Measurements from ENCODE around the gene MRPL42. TPM values are rescaled to one million over a fixed set of nuclear protein-coding genes. Genes with fewer than 3 reads are reported as not detected.
A peak's percentile ranks its signal among the peaks of the same experiment; 100 is the strongest.

The MRPL42 gene
- total and polyA plus RNA-seq, 2 experiments from 2014 or later: 195 to 269 TPM

GRCh38 chr12:93502802-93503623 lies 35.7 kb downstream of the MRPL42 start:
- Histone ChIP-seq H3K36me3 (ENCODE audit: insufficient read depth) (0 out of 2 replicates have a peak, but pooled peaks cover 3% of the 10 kb centered on the region), H2AFZ (no peak overlapping the region), H3K27ac (ENCODE audit: low read depth) (0 out of 2 replicates have a peak overlapping the region, but pooled peaks have one; percentile 1), H4K20me1 (replicated peaks; ENCODE audit: insufficient read depth) (no peaks in the 10 kb centered on the region), H3K27me3 (ENCODE audit: insufficient read depth) (no peaks in the 10 kb centered on the region), H3K79me2 (replicated peaks; ENCODE audit: insufficient read depth) (no peaks in the 10 kb centered on the region), H3F3A (replicated peaks; ENCODE audit: low read depth) (no peaks in the 10 kb centered on the region), H3K4me1 (ENCODE audit: insufficient read depth) (no peaks in the 10 kb centered on the region), H3K4me2 (no peak overlapping the region), H3K4me3 (no peak overlapping the region), H3K9me2 (ENCODE audit: insufficient read depth) (no peaks in the 10 kb centered on the region)
- Mint-ChIP-seq H3K27me3 (ENCODE audit: insufficient read depth, low read depth, poor library complexity) (no peaks in the 10 kb centered on the region), H3K4me3 (no peak overlapping the region), H3K4me1 (no peaks in the 10 kb centered on the region; the same call in 1 of the 3 replicates), H3K27ac (no peak overlapping the region), H3K9me3 (no peaks in the 10 kb centered on the region), H3K36me3 (ENCODE audit: low read depth) (peaks cover 14% of the 10 kb centered on the region)
- DNase-seq (ENCODE audit: low spot score) (peak; percentile 69), ATAC-seq (no peak)
- TF ChIP-seq CTCF (conservative IDR thresholded peaks at IDR 0.05; ENCODE audit: low read depth in 2 of 2) (peak; percentile 70 to 99), JUNB (IDR thresholded peaks at IDR 0.05; ENCODE audit: unreplicated experiment) (no peak)

GRCh38 chr12:93507165-93507564 lies 39.9 kb downstream of the MRPL42 start:
- Mint-ChIP-seq H3K36me3 (ENCODE audit: low read depth) (peaks cover 14% of the 10 kb centered on the region), H3K27me3 (ENCODE audit: insufficient read depth, low read depth, poor library complexity) (peaks cover 5% of the 10 kb centered on the region), H3K27ac (peak overlapping the region; percentile 44; the same call in 1 of the 2 replicates), H3K4me1 (no peaks in the 10 kb centered on the region; the same call in 2 of the 3 replicates), H3K9me3 (no peaks in the 10 kb centered on the region), H3K4me3 (no peak overlapping the region)
- ATAC-seq (no peak), DNase-seq (ENCODE audit: low spot score) (no peak)
- Histone ChIP-seq H3K27me3 (ENCODE audit: insufficient read depth) (no peaks in the 10 kb centered on the region), H3K4me1 (ENCODE audit: insufficient read depth) (no peaks in the 10 kb centered on the region), H3K4me2 (no peak overlapping the region), H3K79me2 (replicated peaks; ENCODE audit: insufficient read depth) (no peaks in the 10 kb centered on the region), H3F3A (replicated peaks; ENCODE audit: low read depth) (no peaks in the 10 kb centered on the region), H2AFZ (no peak overlapping the region), H3K9me2 (ENCODE audit: insufficient read depth) (no peaks in the 10 kb centered on the region), H4K20me1 (replicated peaks; ENCODE audit: insufficient read depth) (no peaks in the 10 kb centered on the region; the same call in 1 of the 2 replicates), H3K27ac (ENCODE audit: low read depth) (no peak overlapping the region), H3K36me3 (ENCODE audit: insufficient read depth) (no peaks in the 10 kb centered on the region), H3K4me3 (no peak overlapping the region)
- TF ChIP-seq ZNF331 (CRISPR knock-in tag; IDR thresholded peaks at IDR 0.05; ENCODE audit: low read depth) (no peak), POLR2AphosphoS5 (IDR thresholded peaks at IDR 0.05; ENCODE audit: low read depth) (no peak), EZH2 (IDR thresholded peaks at IDR 0.05; ENCODE audit: low read depth, unreplicated experiment) (no peak), REST (IDR thresholded peaks at IDR 0.05; ENCODE audit: unreplicated experiment) (no peak), ZNF114 (CRISPR knock-in tag; IDR thresholded peaks at IDR 0.05) (no peak)

All from GM23338 (cell line).